Common myeloid progenitor, CD34-positive (primary cell): ENCODE data around the gene ARHGAP26.
A peak's percentile ranks its signal among the peaks of the same experiment; 100 is the strongest.

Experiments used
- CTCF ChIA-PET: fragments of 350-600 bp; sonication (Branson Sonifier 250); formaldehyde crosslinking; loops from one replicate; lab custom pipeline; 2021; ENCODE audit warnings: antibody characterized with exemption; lab: Charles Lee
- POLR2A ChIA-PET: fragments of 350-600 bp; sonication (Branson Sonifier 250); formaldehyde crosslinking; loops from one replicate; lab custom pipeline; 2021; ENCODE audit warnings: antibody characterized with exemption; lab: Charles Lee
- DNase-seq, 3 donors: peaks; one replicate each; pipeline versions ENCODE4 v3.0.0 to v3.0.0-alpha.2; 2013
- H3K27ac ChIP-seq, 2 experiments: 1 replicate in 1 of 2; 2 replicates in 1 of 2; pipeline ENCODE4 v1.7.0; 2013; ENCODE audit warnings: inconsistent platforms in 2 of 2, low read length in 2 of 2, mild to moderate bottlenecking in 2 of 2, low read depth in 1 of 2, moderate library complexity in 1 of 2; ENCODE audit not compliant: severe bottlenecking in 2 of 2, insufficient read depth in 1 of 2, poor library complexity in 1 of 2
- H3K27me3 ChIP-seq, 5 experiments: replicated peaks in 2 of 5; 1 replicate in 3 of 5; 2 replicates in 2 of 5; pipeline versions ENCODE4 v1.6.1 to v1.7.0; 2013; ENCODE audit warnings: low read length in 4 of 5, mild to moderate bottlenecking in 2 of 5, moderate library complexity in 2 of 5, inconsistent platforms in 1 of 5; ENCODE audit not compliant: insufficient read depth in 5 of 5, control insufficient read depth in 4 of 5
- H3K36me3 ChIP-seq, 4 experiments: 1 replicate in 2 of 4; 2 replicates in 2 of 4; pipeline versions ENCODE4 v1.6.1 to v1.7.0; 2013; ENCODE audit warnings: low read length in 3 of 4, control low read depth in 1 of 4, mild to moderate bottlenecking in 1 of 4; ENCODE audit not compliant: control insufficient read depth in 4 of 4, insufficient read depth in 4 of 4
- H3K4me1 ChIP-seq, 4 experiments: 1 replicate in 3 of 4; 2 replicates in 1 of 4; pipeline versions ENCODE4 v1.6.1 to v1.7.1; 2013; ENCODE audit warnings: low read length in 3 of 4, mild to moderate bottlenecking in 3 of 4, control low read depth in 1 of 4, inconsistent platforms in 1 of 4, moderate library complexity in 1 of 4; ENCODE audit not compliant: control insufficient read depth in 4 of 4, insufficient read depth in 4 of 4; ENCODE audit errors: control extremely low read depth in 1 of 4
- H3K4me3 ChIP-seq, 7 experiments: 1 replicate in 4 of 7; 2 replicates in 3 of 7; pipeline versions ENCODE4 v1.5.1 to v1.7.0; 2013; ENCODE audit warnings: mild to moderate bottlenecking in 7 of 7, low read length in 6 of 7, moderate library complexity in 6 of 7, inconsistent platforms in 2 of 7, low read depth in 2 of 7, control low read depth in 1 of 7; ENCODE audit not compliant: insufficient read depth in 4 of 7, control insufficient read depth in 1 of 7; ENCODE audit errors: extremely low read depth in 1 of 7
- H3K9me3 ChIP-seq, 5 experiments: 1 replicate in 4 of 5; 2 replicates in 1 of 5; pipeline versions ENCODE4 v1.6.1 to v1.7.1; 2013; ENCODE audit warnings: low read length in 4 of 5, mild to moderate bottlenecking in 2 of 5, inconsistent platforms in 1 of 5, low read depth in 1 of 5, moderate library complexity in 1 of 5; ENCODE audit not compliant: control insufficient read depth in 4 of 5, insufficient read depth in 2 of 5; ENCODE audit errors: control extremely low read depth in 1 of 5
- WGBS: methylation state at CpG from one replicate; pipeline ENCODE4 v1.1.5; 2013; ENCODE audit not compliant: insufficient coverage; 5-methylcytosine and 5-hydroxymethylcytosine counted together

ARHGAP26 gene

GRCh38 chr5:143179126-143179740 lies 409.1 kb downstream of the ARHGAP26 start:
- Histone ChIP-seq H3K9me3 (no peaks in the 10 kb centered on the region), H3K27me3 (no peaks in the 10 kb centered on the region), H3K36me3 (no peaks in the 10 kb centered on the region), H3K27ac (no peak overlapping the region), H3K4me3 (no peak overlapping the region), H3K4me1 (peaks cover 0 to 15% (median 5%) of the 10 kb centered on the region in 4 experiments)
- 98% methylated on average over 6 of the region's 6 CpGs for WGBS
- ChIA-PET CTCF (no interaction called here), POLR2A (no interaction called here)
- DNase-seq, result no peak

GRCh38 chr5:143180751-143181150 lies 410.6 kb downstream of the ARHGAP26 start:
- H3K36me3 ChIP-seq, result no peaks in the 10 kb centered on the region
- DNase-seq, result no peak
- POLR2A ChIA-PET, result no interaction called here

GRCh38 chr5:143181173-143181572 lies 411.0 kb downstream of the ARHGAP26 start:
- Histone ChIP-seq H3K36me3 (no peaks in the 10 kb centered on the region), H3K9me3 (no peaks in the 10 kb centered on the region), H3K27me3 (no peaks in the 10 kb centered on the region), H3K4me1 (peaks cover 0 to 14% (median 4%) of the 10 kb centered on the region in 4 experiments), H3K27ac (no peak overlapping the region), H3K4me3 (no peak overlapping the region)
- ChIA-PET POLR2A (interaction anchor here (0.6 kb wide), 1 partner anchor 129 kb away, joined by 4 read pairs; no protein-coding TSS in a partner anchor), CTCF (interaction anchor here (1.1 to 1.3 kb wide), 2 partner anchors 15 to 63 kb away, joined by 3 read pairs; no protein-coding TSS in a partner anchor)
- WGBS, result 94% methylated on average over 3 of the region's 3 CpGs
- DNase-seq, result no peak

More at GRCh38 chr5:143180751-143181150, 410.6 kb downstream of the ARHGAP26 start:
- Histone ChIP-seq H3K9me3 (no peaks in the 10 kb centered on the region), H3K4me3 (no peak overlapping the region), H3K4me1 (peaks cover 0 to 15% (median 5%) of the 10 kb centered on the region in 4 experiments), H3K27me3 (no peaks in the 10 kb centered on the region), H3K27ac (no peak overlapping the region)
- CTCF ChIA-PET, result interaction anchor here (1.3 kb wide), 1 partner anchor 14 kb away, joined by 3 read pairs; no protein-coding TSS in a partner anchor
- 100% methylated on average over 1 of the region's 1 CpG for WGBS

- Histone ChIP-seq H3K4me3 (no peak overlapping the region), H3K27me3 (no peaks in the 10 kb centered on the region), H3K36me3 (no peaks in the 10 kb centered on the region), H3K27ac (no peak overlapping the region), H3K9me3 (no peaks in the 10 kb centered on the region), H3K4me1 (peaks cover 0 to 10% (median 0%) of the 10 kb centered on the region in 4 experiments)
- 100% methylated on average over 3 of the region's 3 CpGs for WGBS
- ChIA-PET POLR2A (no interaction called here), CTCF (interaction anchor here (1.1 to 1.4 kb wide), 5 partner anchors 9 to 64 kb away, joined by 3 read pairs; no protein-coding TSS in a partner anchor)
- no peak for DNase-seq
Observed at GRCh38 chr5:143182106-143182505, 411.9 kb downstream of the ARHGAP26 start.

GRCh38 chr5:143182901-143183820 lies 413.0 kb downstream of the ARHGAP26 start:
- no peak overlapping the region for H3K27ac ChIP-seq
- H3K4me3 ChIP-seq, result no peak overlapping the region
- POLR2A ChIA-PET, result interaction anchor here (0.6 kb wide), 1 partner anchor 64 kb away, joined by 3 read pairs; no protein-coding TSS in a partner anchor
- CTCF ChIA-PET, result interaction anchor here (1.2 to 1.4 kb wide), 4 partner anchors 8 to 36 kb away, joined by 3 read pairs; no protein-coding TSS in a partner anchor
- H3K4me1 ChIP-seq, result peaks cover 0 to 10% (median 0%) of the 10 kb centered on the region in 4 experiments
- no peaks in the 10 kb centered on the region for H3K36me3 ChIP-seq
- H3K9me3 ChIP-seq, result no peaks in the 10 kb centered on the region
- 81% methylated on average over 10 of the region's 15 CpGs for WGBS
- no peaks in the 10 kb centered on the region for H3K27me3 ChIP-seq
- peak in 2 of 3 donors; percentile 55 to 69 for DNase-seq

GRCh38 chr5:143183989-143184388 lies 413.8 kb downstream of the ARHGAP26 start:
- no peak overlapping the region for H3K4me3 ChIP-seq
- ChIA-PET CTCF (interaction anchor here (0.7 to 1.2 kb wide), 2 partner anchors 9 to 36 kb away, joined by 3 read pairs; no protein-coding TSS in a partner anchor), POLR2A (no interaction called here)
- no peak overlapping the region for H3K27ac ChIP-seq
- H3K9me3 ChIP-seq, result no peaks in the 10 kb centered on the region
- no peaks in the 10 kb centered on the region for H3K36me3 ChIP-seq
- H3K27me3 ChIP-seq, result no peaks in the 10 kb centered on the region
- H3K4me1 ChIP-seq, result peaks cover 0 to 10% (median 0%) of the 10 kb centered on the region in 4 experiments
- no CpG with 5 or more reads among the region's 1 CpG for WGBS
- no peak for DNase-seq
